HepG2 (cell line): ENCODE measurements around the gene ANKRD35. TPM values are rescaled to one million over a fixed set of nuclear protein-coding genes. Genes with fewer than 3 reads are reported as not detected.

Source experiments
- ARNT ChIP-seq: fragments of 450-650 bp; IDR thresholded peaks from 2 replicates; pipeline ENCODE4 v1.6.1; 2017
- ATRX ChIP-seq: sonication (generic); formaldehyde crosslinking; IDR thresholded peaks from 2 replicates; pipeline ENCODE4 v1.4.0; 2020; ENCODE audit warnings: missing genetic modification reagents, borderline replicate concordance
- CENPBD1 ChIP-seq: sonication (generic); formaldehyde crosslinking; IDR thresholded peaks from 2 replicates; pipeline ENCODE4 v1.8.0; 2022; ENCODE audit warnings: missing genetic modification reagents, low read depth, mild to moderate bottlenecking, borderline replicate concordance
- CHD4 ChIP-seq: fragments of 200-600 bp; sonication (generic); IDR thresholded peaks from 2 replicates; pipeline ENCODE4 v1.7.0; 2017; ENCODE audit warnings: mild to moderate bottlenecking, low read length, borderline replicate concordance
- FOXP1 ChIP-seq, 2 experiments: fragments of 450-650 bp in 1 of 2; IDR thresholded peaks; 2 replicates each; pipeline ENCODE4 v1.6.1; 2017 to 2018; ENCODE audit warnings: antibody characterized with exemption in 1 of 2
- GABPB1 ChIP-seq: IDR thresholded peaks from 2 replicates; pipeline ENCODE4 v1.6.1; 2016; ENCODE audit warnings: mild to moderate bottlenecking, missing genetic modification reagents, moderate library complexity, missing compliant biosample characterization
- HNF4A ChIP-seq: sonication (generic); formaldehyde crosslinking; IDR thresholded peaks from 2 replicates; pipeline ENCODE4 v1.4.0; 2020; ENCODE audit warnings: missing genetic modification reagents
- MAZ ChIP-seq, 2 experiments: sonication (generic) in 1 of 2; formaldehyde crosslinking in 1 of 2; IDR thresholded peaks; 2 replicates each; pipeline versions ENCODE4 v1.5.0 to v1.6.1; 2012 to 2020; ENCODE audit warnings: low read depth in 2 of 2, mild to moderate bottlenecking in 2 of 2, borderline replicate concordance in 1 of 2, improper control_type of control experiment in 1 of 2, low read length in 1 of 2, missing genetic modification reagents in 1 of 2, moderate library complexity in 1 of 2
- NFKB2 ChIP-seq: sonication (generic); formaldehyde crosslinking; IDR thresholded peaks from 2 replicates; pipeline ENCODE4 v1.4.0; 2020; ENCODE audit warnings: missing genetic modification reagents, borderline replicate concordance
- PTBP1 ChIP-seq: fragments of 200-400 bp; formaldehyde crosslinking; IDR thresholded peaks from 2 replicates; pipeline ENCODE4 v1.6.1; 2018; ENCODE audit warnings: low read length, low read depth; ENCODE audit not compliant: poor library complexity, severe bottlenecking
- SMARCE1 ChIP-seq: fragments of 450-650 bp; IDR thresholded peaks from 2 replicates; pipeline ENCODE4 v1.6.1; 2017; ENCODE audit warnings: borderline replicate concordance
- TBP ChIP-seq: sonication (generic); formaldehyde crosslinking; IDR thresholded peaks from 2 replicates; pipeline ENCODE4 v1.5.0; 2020; ENCODE audit warnings: missing genetic modification reagents
- ZBTB7B ChIP-seq: sonication (generic); formaldehyde crosslinking; IDR thresholded peaks from 2 replicates; pipeline ENCODE4 v1.4.0; 2020; ENCODE audit warnings: missing genetic modification reagents
- ZEB1 ChIP-seq: IDR thresholded peaks from 2 replicates; pipeline ENCODE4 v1.6.1; 2012; ENCODE audit warnings: mild to moderate bottlenecking, low read depth, inconsistent platforms; ENCODE audit not compliant: insufficient replicate concordance
- ZNF207 ChIP-seq: fragments of 450-650 bp; IDR thresholded peaks from 2 replicates; pipeline ENCODE4 v1.6.1; 2016; ENCODE audit warnings: antibody characterized with exemption, borderline replicate concordance
- ZNF296 ChIP-seq: sonication (generic); formaldehyde crosslinking; conservative IDR thresholded peaks from 2 replicates; pipeline ENCODE4 v1.5.0; 2020; ENCODE audit warnings: mild to moderate bottlenecking, missing genetic modification reagents
- ZNF382 ChIP-seq: sonication (generic); formaldehyde crosslinking; IDR thresholded peaks from 2 replicates; pipeline ENCODE4 v1.5.0; 2020; ENCODE audit warnings: missing genetic modification reagents, mild to moderate bottlenecking, borderline replicate concordance
- ZNF782 ChIP-seq: sonication (generic); formaldehyde crosslinking; IDR thresholded peaks from 2 replicates; pipeline ENCODE4 v1.4.0; 2020; ENCODE audit warnings: missing genetic modification reagents, mild to moderate bottlenecking, borderline replicate concordance
- polyA plus RNA-seq, 8 experiments: library from polyadenylated mRNA; depleted of rRNA in 3 of 8; stranded (reverse) in 7 of 8; unstranded in 1 of 8; fragments of >200 nt; fragmentation: Illumina TruSeq in 4 of 8; extraction: Trizol in 4 of 8; gene quantifications; 2 replicates each; pipeline versions ENCODE4 v1.2.1 to v1.2.3, GENCODE V29; 2011 to 2016; ENCODE audit warnings: low read depth in 4 of 8, missing spikeins in 1 of 8, mixed read lengths in 1 of 8; ENCODE audit not compliant: insufficient read depth in 1 of 8
- total RNA-seq, 5 experiments: library from RNA; depleted of rRNA; stranded (reverse); fragments of >200 nt; fragmentation: Illumina TruSeq; extraction: Trizol; gene quantifications; 2 replicates each; pipeline ENCODE4 v1.2.3, GENCODE V29; 2016; ENCODE audit warnings: low read depth in 1 of 5
- TF ChIP-seq, protein P1 (sequence below): IDR thresholded peaks from 2 replicates; pipeline ENCODE4 v1.6.1; 2012; ENCODE audit warnings: inconsistent platforms
- TF ChIP-seq, protein P2 (sequence below), 2 experiments: sonication (generic) in 1 of 2; formaldehyde crosslinking in 1 of 2; IDR thresholded peaks; 2 replicates each; pipeline versions ENCODE4 v1.5.1 to v1.6.1; 2011 to 2020; ENCODE audit warnings: borderline replicate concordance in 1 of 2, low read depth in 1 of 2, low read length in 1 of 2, mild to moderate bottlenecking in 1 of 2, missing genetic modification reagents in 1 of 2, moderate library complexity in 1 of 2
- TF ChIP-seq, protein P3 (sequence below): sonication (generic); formaldehyde crosslinking; IDR thresholded peaks from 2 replicates; pipeline ENCODE4 v1.4.0; 2020; ENCODE audit warnings: missing genetic modification reagents
- TF ChIP-seq, protein P4 (sequence below): sonication (generic); formaldehyde crosslinking; IDR thresholded peaks from 2 replicates; pipeline ENCODE4 v1.9.0; 2022; ENCODE audit warnings: low read depth, missing genetic modification reagents

ANKRD35 gene
- total and polyA plus RNA-seq, 2 of the 13 experiments (the other 11 are each of a cell fraction or from before 2014, with no cell fraction given) = 0.02 TPM; not detected in 1

DNA sequence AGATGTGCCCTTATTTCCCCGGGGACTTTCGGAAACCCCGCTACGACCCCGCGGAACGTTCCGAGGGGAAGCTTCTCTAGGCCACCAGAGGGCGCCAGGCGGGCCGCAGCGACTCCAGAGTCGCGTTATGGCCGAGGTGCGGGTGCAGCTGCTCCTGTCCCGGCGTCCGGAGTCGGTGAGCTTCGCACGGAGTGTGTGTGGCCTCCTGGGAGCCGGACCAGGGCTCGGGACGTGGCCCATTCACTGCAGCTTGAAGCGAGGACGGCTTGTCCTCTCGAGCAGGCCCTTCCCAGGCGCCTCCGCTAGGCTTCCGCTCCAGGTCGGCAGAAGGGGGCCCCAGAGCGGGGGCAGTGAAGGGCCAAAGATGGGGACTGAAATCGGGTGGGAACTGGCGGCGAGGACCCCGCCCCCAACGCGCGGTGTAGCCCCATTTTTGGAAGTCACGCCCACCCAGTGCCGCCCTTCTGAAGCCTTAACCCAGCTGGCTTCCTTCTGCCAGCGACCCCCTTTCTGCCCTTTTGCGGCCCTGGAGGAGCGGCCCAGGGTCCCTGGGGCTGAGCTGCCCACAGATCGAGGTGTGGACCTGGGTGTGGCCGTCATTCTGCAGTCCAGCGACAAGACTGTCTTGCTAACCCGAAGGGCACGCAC, 40.0 kb downstream of the ANKRD35 start, which contains the start of gene NUDT17 (continued):
- TF ChIP-seq HNF4A (CRISPR knock-in tag) = no peak
- no peak for TF ChIP-seq CENPBD1
- no peak for TF ChIP-seq ZNF782 (CRISPR knock-in tag)
- peak; percentile 75 for TF ChIP-seq GABPB1 (CRISPR knock-in tag)
- TF ChIP-seq, protein P1, sequence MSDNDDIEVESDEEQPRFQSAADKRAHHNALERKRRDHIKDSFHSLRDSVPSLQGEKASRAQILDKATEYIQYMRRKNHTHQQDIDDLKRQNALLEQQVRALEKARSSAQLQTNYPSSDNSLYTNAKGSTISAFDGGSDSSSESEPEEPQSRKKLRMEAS = peak; percentile 81
- TF ChIP-seq, protein P2, sequence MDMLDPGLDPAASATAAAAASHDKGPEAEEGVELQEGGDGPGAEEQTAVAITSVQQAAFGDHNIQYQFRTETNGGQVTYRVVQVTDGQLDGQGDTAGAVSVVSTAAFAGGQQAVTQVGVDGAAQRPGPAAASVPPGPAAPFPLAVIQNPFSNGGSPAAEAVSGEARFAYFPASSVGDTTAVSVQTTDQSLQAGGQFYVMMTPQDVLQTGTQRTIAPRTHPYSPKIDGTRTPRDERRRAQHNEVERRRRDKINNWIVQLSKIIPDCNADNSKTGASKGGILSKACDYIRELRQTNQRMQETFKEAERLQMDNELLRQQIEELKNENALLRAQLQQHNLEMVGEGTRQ (IDR thresholded peaks at IDR 0.05; ENCODE audit: low read depth, low read length) = no peak
- TF ChIP-seq, protein P2 (CRISPR knock-in tag; IDR thresholded peaks at IDR 0.05; ENCODE audit: borderline replicate concordance) = 0 out of 2 replicates have a peak, but pooled peaks have one; percentile 41
- no peak for TF ChIP-seq ZNF207
- TF ChIP-seq ZBTB7B (CRISPR knock-in tag) = peak; percentile 53; the same call in 1 of the 2 replicates
- TF ChIP-seq ZNF296 = no peak
- TF ChIP-seq, protein P3, sequence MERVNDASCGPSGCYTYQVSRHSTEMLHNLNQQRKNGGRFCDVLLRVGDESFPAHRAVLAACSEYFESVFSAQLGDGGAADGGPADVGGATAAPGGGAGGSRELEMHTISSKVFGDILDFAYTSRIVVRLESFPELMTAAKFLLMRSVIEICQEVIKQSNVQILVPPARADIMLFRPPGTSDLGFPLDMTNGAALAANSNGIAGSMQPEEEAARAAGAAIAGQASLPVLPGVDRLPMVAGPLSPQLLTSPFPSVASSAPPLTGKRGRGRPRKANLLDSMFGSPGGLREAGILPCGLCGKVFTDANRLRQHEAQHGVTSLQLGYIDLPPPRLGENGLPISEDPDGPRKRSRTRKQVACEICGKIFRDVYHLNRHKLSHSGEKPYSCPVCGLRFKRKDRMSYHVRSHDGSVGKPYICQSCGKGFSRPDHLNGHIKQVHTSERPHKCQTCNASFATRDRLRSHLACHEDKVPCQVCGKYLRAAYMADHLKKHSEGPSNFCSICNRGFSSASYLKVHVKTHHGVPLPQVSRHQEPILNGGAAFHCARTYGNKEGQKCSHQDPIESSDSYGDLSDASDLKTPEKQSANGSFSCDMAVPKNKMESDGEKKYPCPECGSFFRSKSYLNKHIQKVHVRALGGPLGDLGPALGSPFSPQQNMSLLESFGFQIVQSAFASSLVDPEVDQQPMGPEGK (CRISPR knock-in tag) = peak; percentile 76
- no peak for TF ChIP-seq TBP (CRISPR knock-in tag)
- TF ChIP-seq ZEB1 = no peak
- TF ChIP-seq MAZ (IDR thresholded peaks at IDR 0.05; ENCODE audit: borderline replicate concordance, low read depth, low read length) = no peak
- TF ChIP-seq MAZ (CRISPR knock-in tag; IDR thresholded peaks at IDR 0.05; ENCODE audit: low read depth) = peak; percentile 71; the same call in 1 of the 2 replicates
- TF ChIP-seq FOXP1 (IDR thresholded peaks at IDR 0.05) = no peak
- no peak for TF ChIP-seq FOXP1 (CRISPR knock-in tag; IDR thresholded peaks at IDR 0.05)
- TF ChIP-seq SMARCE1 = no peak
- TF ChIP-seq ARNT = no peak
- TF ChIP-seq ATRX (CRISPR knock-in tag) = no peak
- TF ChIP-seq NFKB2 = peak; percentile 76; the same call in 1 of the 2 replicates
- TF ChIP-seq PTBP1 = no peak
- TF ChIP-seq, protein P4, sequence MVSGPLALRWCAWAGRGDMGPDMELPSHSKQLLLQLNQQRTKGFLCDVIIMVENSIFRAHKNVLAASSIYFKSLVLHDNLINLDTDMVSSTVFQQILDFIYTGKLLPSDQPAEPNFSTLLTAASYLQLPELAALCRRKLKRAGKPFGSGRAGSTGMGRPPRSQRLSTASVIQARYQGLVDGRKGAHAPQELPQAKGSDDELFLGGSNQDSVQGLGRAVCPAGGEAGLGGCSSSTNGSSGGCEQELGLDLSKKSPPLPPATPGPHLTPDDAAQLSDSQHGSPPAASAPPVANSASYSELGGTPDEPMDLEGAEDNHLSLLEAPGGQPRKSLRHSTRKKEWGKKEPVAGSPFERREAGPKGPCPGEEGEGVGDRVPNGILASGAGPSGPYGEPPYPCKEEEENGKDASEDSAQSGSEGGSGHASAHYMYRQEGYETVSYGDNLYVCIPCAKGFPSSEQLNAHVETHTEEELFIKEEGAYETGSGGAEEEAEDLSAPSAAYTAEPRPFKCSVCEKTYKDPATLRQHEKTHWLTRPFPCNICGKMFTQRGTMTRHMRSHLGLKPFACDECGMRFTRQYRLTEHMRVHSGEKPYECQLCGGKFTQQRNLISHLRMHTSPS (CRISPR knock-in tag) = no peak
- no peak for TF ChIP-seq CHD4
- TF ChIP-seq ZNF382 (CRISPR knock-in tag) = no peak
